WTC11 (cell line): ENCODE data around the gene OSBP2. TPM values are rescaled to one million over a fixed set of nuclear protein-coding genes. Genes with fewer than 3 reads are reported as not detected.

Experiments used
- ATAC-seq: fragments of 200-7000 bp; cut with Tn5 transposase; 2 replicates; pipeline ENCODE4 v1.10.0; 2021; ENCODE audit warnings: mild to moderate bottlenecking, moderate library complexity
- CTCF ChIA-PET: fragments of 300-600 bp; sonication (Branson Sonifier 250); formaldehyde crosslinking; loops from one replicate; lab custom pipeline; 2021; ENCODE audit warnings: antibody characterized with exemption; lab: Charles Lee
- POLR2A ChIA-PET: fragments of 350-600 bp; sonication (Branson Sonifier 250); formaldehyde crosslinking; loops from one replicate; lab custom pipeline; 2021; ENCODE audit warnings: antibody characterized with exemption; lab: Charles Lee
- DNase-seq: peaks from one replicate; pipeline ENCODE4 v3.0.0; 2021; ENCODE audit warnings: low spot score
- H3K27ac Mint-ChIP-seq: 2 replicates; pipeline ENCODE4 v1.8.0; 2021; ENCODE audit warnings: mixed read lengths
- H3K27me3 Mint-ChIP-seq: 2 replicates; pipeline ENCODE4 v1.8.0; 2021; ENCODE audit warnings: low read depth, mild to moderate bottlenecking, moderate library complexity, mixed read lengths
- H3K36me3 Mint-ChIP-seq: 2 replicates; pipeline ENCODE4 v1.8.0; 2021; ENCODE audit warnings: mixed read lengths
- H3K4me1 Mint-ChIP-seq: 2 replicates; pipeline ENCODE4 v1.8.0; 2022; ENCODE audit warnings: mixed read lengths
- H3K4me3 Mint-ChIP-seq: 2 replicates; pipeline ENCODE4 v1.8.0; 2021; ENCODE audit warnings: mild to moderate bottlenecking, moderate library complexity, mixed read lengths
- H3K9me3 Mint-ChIP-seq: 2 replicates; pipeline ENCODE4 v1.8.0; 2021; ENCODE audit warnings: mixed read lengths
- ATF1 ChIP-seq: sonication (generic); formaldehyde crosslinking; IDR thresholded peaks from 2 replicates; pipeline ENCODE4 v1.8.1; 2023; ENCODE audit warnings: mild to moderate bottlenecking, moderate library complexity, missing genetic modification reagents
- CBFB ChIP-seq: sonication (generic); formaldehyde crosslinking; IDR thresholded peaks from 2 replicates; pipeline ENCODE4 v1.8.1; 2022; ENCODE audit warnings: mild to moderate bottlenecking, low read depth, missing genetic modification reagents
- JAZF1 ChIP-seq: fragments of 250-450 bp; sonication (Bioruptor Pico); IDR thresholded peaks from 2 replicates; pipeline ENCODE4 v1.9.0; 2021; ENCODE audit warnings: moderate library complexity, mild to moderate bottlenecking, inconsistent platforms
- NFATC4 ChIP-seq: fragments of 250-450 bp; sonication (Bioruptor Pico); IDR thresholded peaks from 2 replicates; pipeline ENCODE4 v1.9.0; 2021; ENCODE audit warnings: mild to moderate bottlenecking
- SMAD3 ChIP-seq: sonication (generic); formaldehyde crosslinking; IDR thresholded peaks from 2 replicates; pipeline ENCODE4 v1.8.0; 2022; ENCODE audit warnings: missing genetic modification reagents, mild to moderate bottlenecking, borderline replicate concordance
- SP1 ChIP-seq: sonication (generic); formaldehyde crosslinking; conservative IDR thresholded peaks from 2 replicates; pipeline ENCODE4 v1.8.1; 2022; ENCODE audit warnings: missing genetic modification reagents
- ZNF396 ChIP-seq: fragments of 250-450 bp; sonication (Bioruptor Pico); IDR thresholded peaks from 2 replicates; pipeline ENCODE4 v1.8.0; 2021; ENCODE audit warnings: mild to moderate bottlenecking, moderate library complexity, borderline replicate concordance
- total RNA-seq: library from RNA; stranded (reverse); gene quantifications from 3 replicates; pipeline ENCODE4 v1.2.3, GENCODE V29; 2021
- TF ChIP-seq, protein P1 (sequence below): sonication (generic); formaldehyde crosslinking; IDR thresholded peaks from 2 replicates; pipeline ENCODE4 v1.8.0; 2023; ENCODE audit warnings: missing genetic modification reagents
- TF ChIP-seq, protein P2 (sequence below): sonication (generic); formaldehyde crosslinking; IDR thresholded peaks from 2 replicates; pipeline ENCODE4 v1.8.1; 2022; ENCODE audit warnings: low read depth, mild to moderate bottlenecking, moderate library complexity, missing genetic modification reagents, borderline replicate concordance
- TF ChIP-seq, protein P3 (sequence below): sonication (generic); formaldehyde crosslinking; IDR thresholded peaks from 2 replicates; pipeline ENCODE4 v1.8.1; 2022; ENCODE audit warnings: missing genetic modification reagents, borderline replicate concordance
- TF ChIP-seq, protein P4 (sequence below): sonication (generic); formaldehyde crosslinking; IDR thresholded peaks from 2 replicates; pipeline ENCODE4 v1.8.0; 2023; ENCODE audit warnings: missing genetic modification reagents, mild to moderate bottlenecking, borderline replicate concordance
- TF ChIP-seq, protein P5 (sequence below): sonication (generic); formaldehyde crosslinking; IDR thresholded peaks from 2 replicates; pipeline ENCODE4 v1.8.1; 2022; ENCODE audit warnings: low read depth, missing genetic modification reagents, borderline replicate concordance
- TF ChIP-seq, protein P6 (sequence below): fragments of 250-450 bp; sonication (Bioruptor Pico); IDR thresholded peaks from 2 replicates; pipeline ENCODE4 v1.9.0; 2021; ENCODE audit warnings: mild to moderate bottlenecking

The OSBP2 gene
- total RNA-seq, 1 experiment from 2014 or later, result 4.1 TPM

DNA sequence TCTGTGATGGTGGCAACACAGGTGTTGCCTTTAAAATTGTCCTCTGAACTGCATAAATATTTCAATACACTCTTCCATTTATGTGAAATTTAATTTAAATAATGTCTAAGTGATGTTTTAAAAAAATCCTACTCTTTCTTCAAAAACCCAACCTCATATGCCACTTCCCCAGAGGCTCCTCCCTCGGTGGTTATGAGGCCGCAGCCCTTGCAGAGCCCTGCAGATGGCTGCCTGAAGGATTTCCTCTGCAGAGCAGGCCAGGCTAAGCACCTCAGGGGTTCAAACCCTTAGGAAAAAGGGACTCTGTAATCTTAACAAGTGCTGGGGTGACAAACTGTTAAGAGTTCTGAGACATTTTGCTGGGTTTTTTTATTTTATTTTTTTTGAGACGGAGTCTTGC lies 248.7 kb downstream of the OSBP2 start (continued):
- TF ChIP-seq CBFB, result no peak
- TF ChIP-seq, all 79 proteins: peak for 0

DNA sequence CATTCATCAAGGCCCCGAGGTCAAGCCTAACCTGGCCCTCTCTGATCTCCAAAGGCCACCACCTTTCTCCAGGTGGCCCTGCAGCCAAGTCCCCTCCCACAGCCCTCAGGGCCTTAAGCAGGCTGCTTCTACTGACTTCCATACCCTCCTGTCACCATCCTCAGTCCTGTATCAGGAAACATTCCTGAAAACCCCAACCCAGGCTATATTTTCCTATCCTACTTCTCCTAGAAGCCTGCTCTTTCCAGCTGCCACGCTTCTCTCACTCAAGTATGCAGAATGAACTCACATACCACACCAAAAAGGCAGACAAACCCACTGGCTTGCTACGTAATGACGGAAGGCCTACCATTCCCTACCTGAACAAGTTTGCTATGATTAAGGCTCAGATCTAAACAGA lies 250.3 kb downstream of the OSBP2 start:
- DNase-seq (no peak), ATAC-seq (no peak)
- POLR2A ChIA-PET, result no interaction called here
- Mint-ChIP-seq H3K27me3 (no peaks in the 10 kb centered on the region), H3K4me1 (no peaks in the 10 kb centered on the region), H3K36me3 (peaks cover 76% of the 10 kb centered on the region), H3K27ac (no peak overlapping the region), H3K4me3 (no peak overlapping the region), H3K9me3 (no peaks in the 10 kb centered on the region)
- TF ChIP-seq JAZF1 (CRISPR knock-in tag), result no peak
- TF ChIP-seq, protein P1, sequence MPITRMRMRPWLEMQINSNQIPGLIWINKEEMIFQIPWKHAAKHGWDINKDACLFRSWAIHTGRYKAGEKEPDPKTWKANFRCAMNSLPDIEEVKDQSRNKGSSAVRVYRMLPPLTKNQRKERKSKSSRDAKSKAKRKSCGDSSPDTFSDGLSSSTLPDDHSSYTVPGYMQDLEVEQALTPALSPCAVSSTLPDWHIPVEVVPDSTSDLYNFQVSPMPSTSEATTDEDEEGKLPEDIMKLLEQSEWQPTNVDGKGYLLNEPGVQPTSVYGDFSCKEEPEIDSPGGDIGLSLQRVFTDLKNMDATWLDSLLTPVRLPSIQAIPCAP (CRISPR knock-in tag), result no peak
- TF ChIP-seq, protein P2, sequence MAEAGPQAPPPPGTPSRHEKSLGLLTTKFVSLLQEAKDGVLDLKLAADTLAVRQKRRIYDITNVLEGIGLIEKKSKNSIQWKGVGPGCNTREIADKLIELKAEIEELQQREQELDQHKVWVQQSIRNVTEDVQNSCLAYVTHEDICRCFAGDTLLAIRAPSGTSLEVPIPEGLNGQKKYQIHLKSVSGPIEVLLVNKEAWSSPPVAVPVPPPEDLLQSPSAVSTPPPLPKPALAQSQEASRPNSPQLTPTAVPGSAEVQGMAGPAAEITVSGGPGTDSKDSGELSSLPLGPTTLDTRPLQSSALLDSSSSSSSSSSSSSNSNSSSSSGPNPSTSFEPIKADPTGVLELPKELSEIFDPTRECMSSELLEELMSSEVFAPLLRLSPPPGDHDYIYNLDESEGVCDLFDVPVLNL (CRISPR knock-in tag), result no peak
- no peak for TF ChIP-seq NFATC4 (CRISPR knock-in tag)
- no peak for TF ChIP-seq SMAD3
- TF ChIP-seq, protein P3, sequence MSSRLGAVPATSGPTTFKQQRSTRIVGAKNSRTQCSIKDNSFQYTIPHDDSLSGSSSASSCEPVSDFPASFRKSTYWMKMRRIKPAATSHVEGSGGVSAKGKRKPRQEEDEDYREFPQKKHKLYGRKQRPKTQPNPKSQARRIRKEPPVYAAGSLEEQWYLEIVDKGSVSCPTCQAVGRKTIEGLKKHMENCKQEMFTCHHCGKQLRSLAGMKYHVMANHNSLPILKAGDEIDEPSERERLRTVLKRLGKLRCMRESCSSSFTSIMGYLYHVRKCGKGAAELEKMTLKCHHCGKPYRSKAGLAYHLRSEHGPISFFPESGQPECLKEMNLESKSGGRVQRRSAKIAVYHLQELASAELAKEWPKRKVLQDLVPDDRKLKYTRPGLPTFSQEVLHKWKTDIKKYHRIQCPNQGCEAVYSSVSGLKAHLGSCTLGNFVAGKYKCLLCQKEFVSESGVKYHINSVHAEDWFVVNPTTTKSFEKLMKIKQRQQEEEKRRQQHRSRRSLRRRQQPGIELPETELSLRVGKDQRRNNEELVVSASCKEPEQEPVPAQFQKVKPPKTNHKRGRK (CRISPR knock-in tag), result no peak
- TF ChIP-seq, protein P4, sequence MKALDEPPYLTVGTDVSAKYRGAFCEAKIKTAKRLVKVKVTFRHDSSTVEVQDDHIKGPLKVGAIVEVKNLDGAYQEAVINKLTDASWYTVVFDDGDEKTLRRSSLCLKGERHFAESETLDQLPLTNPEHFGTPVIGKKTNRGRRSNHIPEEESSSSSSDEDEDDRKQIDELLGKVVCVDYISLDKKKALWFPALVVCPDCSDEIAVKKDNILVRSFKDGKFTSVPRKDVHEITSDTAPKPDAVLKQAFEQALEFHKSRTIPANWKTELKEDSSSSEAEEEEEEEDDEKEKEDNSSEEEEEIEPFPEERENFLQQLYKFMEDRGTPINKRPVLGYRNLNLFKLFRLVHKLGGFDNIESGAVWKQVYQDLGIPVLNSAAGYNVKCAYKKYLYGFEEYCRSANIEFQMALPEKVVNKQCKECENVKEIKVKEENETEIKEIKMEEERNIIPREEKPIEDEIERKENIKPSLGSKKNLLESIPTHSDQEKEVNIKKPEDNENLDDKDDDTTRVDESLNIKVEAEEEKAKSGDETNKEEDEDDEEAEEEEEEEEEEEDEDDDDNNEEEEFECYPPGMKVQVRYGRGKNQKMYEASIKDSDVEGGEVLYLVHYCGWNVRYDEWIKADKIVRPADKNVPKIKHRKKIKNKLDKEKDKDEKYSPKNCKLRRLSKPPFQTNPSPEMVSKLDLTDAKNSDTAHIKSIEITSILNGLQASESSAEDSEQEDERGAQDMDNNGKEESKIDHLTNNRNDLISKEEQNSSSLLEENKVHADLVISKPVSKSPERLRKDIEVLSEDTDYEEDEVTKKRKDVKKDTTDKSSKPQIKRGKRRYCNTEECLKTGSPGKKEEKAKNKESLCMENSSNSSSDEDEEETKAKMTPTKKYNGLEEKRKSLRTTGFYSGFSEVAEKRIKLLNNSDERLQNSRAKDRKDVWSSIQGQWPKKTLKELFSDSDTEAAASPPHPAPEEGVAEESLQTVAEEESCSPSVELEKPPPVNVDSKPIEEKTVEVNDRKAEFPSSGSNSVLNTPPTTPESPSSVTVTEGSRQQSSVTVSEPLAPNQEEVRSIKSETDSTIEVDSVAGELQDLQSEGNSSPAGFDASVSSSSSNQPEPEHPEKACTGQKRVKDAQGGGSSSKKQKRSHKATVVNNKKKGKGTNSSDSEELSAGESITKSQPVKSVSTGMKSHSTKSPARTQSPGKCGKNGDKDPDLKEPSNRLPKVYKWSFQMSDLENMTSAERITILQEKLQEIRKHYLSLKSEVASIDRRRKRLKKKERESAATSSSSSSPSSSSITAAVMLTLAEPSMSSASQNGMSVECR (CRISPR knock-in tag), result no peak
- TF ChIP-seq SP1 (CRISPR knock-in tag), result no peak
- TF ChIP-seq, protein P5, sequence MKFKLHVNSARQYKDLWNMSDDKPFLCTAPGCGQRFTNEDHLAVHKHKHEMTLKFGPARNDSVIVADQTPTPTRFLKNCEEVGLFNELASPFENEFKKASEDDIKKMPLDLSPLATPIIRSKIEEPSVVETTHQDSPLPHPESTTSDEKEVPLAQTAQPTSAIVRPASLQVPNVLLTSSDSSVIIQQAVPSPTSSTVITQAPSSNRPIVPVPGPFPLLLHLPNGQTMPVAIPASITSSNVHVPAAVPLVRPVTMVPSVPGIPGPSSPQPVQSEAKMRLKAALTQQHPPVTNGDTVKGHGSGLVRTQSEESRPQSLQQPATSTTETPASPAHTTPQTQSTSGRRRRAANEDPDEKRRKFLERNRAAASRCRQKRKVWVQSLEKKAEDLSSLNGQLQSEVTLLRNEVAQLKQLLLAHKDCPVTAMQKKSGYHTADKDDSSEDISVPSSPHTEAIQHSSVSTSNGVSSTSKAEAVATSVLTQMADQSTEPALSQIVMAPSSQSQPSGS (CRISPR knock-in tag), result no peak
- no peak for TF ChIP-seq ATF1 (CRISPR knock-in tag)
- TF ChIP-seq ZNF396 (CRISPR knock-in tag), result no peak
- TF ChIP-seq, protein P6, sequence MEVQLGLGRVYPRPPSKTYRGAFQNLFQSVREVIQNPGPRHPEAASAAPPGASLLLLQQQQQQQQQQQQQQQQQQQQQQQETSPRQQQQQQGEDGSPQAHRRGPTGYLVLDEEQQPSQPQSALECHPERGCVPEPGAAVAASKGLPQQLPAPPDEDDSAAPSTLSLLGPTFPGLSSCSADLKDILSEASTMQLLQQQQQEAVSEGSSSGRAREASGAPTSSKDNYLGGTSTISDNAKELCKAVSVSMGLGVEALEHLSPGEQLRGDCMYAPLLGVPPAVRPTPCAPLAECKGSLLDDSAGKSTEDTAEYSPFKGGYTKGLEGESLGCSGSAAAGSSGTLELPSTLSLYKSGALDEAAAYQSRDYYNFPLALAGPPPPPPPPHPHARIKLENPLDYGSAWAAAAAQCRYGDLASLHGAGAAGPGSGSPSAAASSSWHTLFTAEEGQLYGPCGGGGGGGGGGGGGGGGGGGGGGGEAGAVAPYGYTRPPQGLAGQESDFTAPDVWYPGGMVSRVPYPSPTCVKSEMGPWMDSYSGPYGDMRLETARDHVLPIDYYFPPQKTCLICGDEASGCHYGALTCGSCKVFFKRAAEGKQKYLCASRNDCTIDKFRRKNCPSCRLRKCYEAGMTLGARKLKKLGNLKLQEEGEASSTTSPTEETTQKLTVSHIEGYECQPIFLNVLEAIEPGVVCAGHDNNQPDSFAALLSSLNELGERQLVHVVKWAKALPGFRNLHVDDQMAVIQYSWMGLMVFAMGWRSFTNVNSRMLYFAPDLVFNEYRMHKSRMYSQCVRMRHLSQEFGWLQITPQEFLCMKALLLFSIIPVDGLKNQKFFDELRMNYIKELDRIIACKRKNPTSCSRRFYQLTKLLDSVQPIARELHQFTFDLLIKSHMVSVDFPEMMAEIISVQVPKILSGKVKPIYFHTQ (CRISPR knock-in tag), result no peak
- CTCF ChIA-PET, result interaction anchor here (1.1 kb wide), 1 partner anchor 148 kb away, joined by 3 read pairs; no protein-coding TSS in a partner anchor
